Suprapubic skin (tissue), 4 donors: ENCODE measurements around the gene ACTL8. TPM values are rescaled to one million over a fixed set of nuclear protein-coding genes. Genes with fewer than 3 reads are reported as not detected.

Experiments
- DNase-seq, 2 donors: peaks; one replicate each; pipeline ENCODE4 v3.0.0-alpha.2; 2019; ENCODE audit warnings: low spot score in 2 of 2
- H3K27ac ChIP-seq: fragments of 200-600 bp; sonication (generic); one replicate; pipeline ENCODE4 v1.5.1; 2019
- H3K27me3 ChIP-seq: fragments of 200-600 bp; sonication (generic); one replicate; pipeline ENCODE4 v1.5.1; 2019
- H3K36me3 ChIP-seq: fragments of 200-600 bp; sonication (generic); one replicate; pipeline ENCODE4 v1.5.1; 2019
- H3K4me1 ChIP-seq: fragments of 200-600 bp; sonication (generic); one replicate; pipeline ENCODE4 v1.5.1; 2019
- H3K4me3 ChIP-seq: fragments of 200-600 bp; sonication (generic); one replicate; pipeline ENCODE4 v1.5.1; 2019; ENCODE audit warnings: mild to moderate bottlenecking
- H3K9me3 ChIP-seq: fragments of 200-600 bp; sonication (generic); one replicate; pipeline ENCODE4 v1.5.1; 2019
- CTCF ChIP-seq, 2 donors: fragments of 200-600 bp in 1 of 2; fragments of 450-650 bp in 1 of 2; sonication (generic) in 1 of 2; IDR thresholded peaks; one replicate each; pipeline ENCODE4 v1.5.1; 2016 to 2019; ENCODE audit warnings: antibody characterized with exemption in 2 of 2, mild to moderate bottlenecking in 1 of 2, moderate library complexity in 1 of 2
- EP300 ChIP-seq: sonication (generic); formaldehyde crosslinking; IDR thresholded peaks from one replicate; pipeline ENCODE4 v1.6.1; 2017; ENCODE audit warnings: antibody characterized with exemption
- POLR2A ChIP-seq, 2 donors: fragments of 450-650 bp; IDR thresholded peaks; one replicate each; pipeline ENCODE4 v1.6.1; 2017; ENCODE audit warnings: antibody characterized with exemption in 2 of 2, mild to moderate bottlenecking in 2 of 2, moderate library complexity in 2 of 2
- POLR2AphosphoS5 ChIP-seq, 3 donors: sonication (generic); formaldehyde crosslinking; IDR thresholded peaks; one replicate each; pipeline ENCODE4 v1.6.1; 2017; ENCODE audit warnings: antibody characterized with exemption in 3 of 3
- WGBS: methylation state at CpG from one replicate; pipeline ENCODE4 v1.1.5; 2018; 5-methylcytosine and 5-hydroxymethylcytosine counted together
- total RNA-seq, 4 donors: library from RNA; depleted of rRNA; stranded (reverse); fragments of >200 nt; gene quantifications; one replicate each; pipeline ENCODE4 v1.1.0, GENCODE V29; 2016

The ACTL8 gene
- total RNA-seq, 4 donors from 2014 or later = not detected

GRCh38 chr1:17857109-17857499 lies 102.0 kb downstream of the ACTL8 start:
- no peaks in the 10 kb centered on the region for H3K4me1 ChIP-seq
- no peaks in the 10 kb centered on the region for H3K9me3 ChIP-seq
- TF ChIP-seq POLR2A (IDR thresholded peaks at IDR 0.05) (no peak), CTCF (IDR thresholded peaks at IDR 0.05) (no peak), POLR2AphosphoS5 (IDR thresholded peaks at IDR 0.05) (no peak), EP300 (no peak)
- no peak for DNase-seq
- H3K27ac ChIP-seq = no peak overlapping the region
- peaks cover 39% of the 10 kb centered on the region for H3K27me3 ChIP-seq
- WGBS = 81% methylated on average over 4 of the region's 4 CpGs
- H3K36me3 ChIP-seq = no peaks in the 10 kb centered on the region
- H3K4me3 ChIP-seq = no peak overlapping the region

- peaks cover 39% of the 10 kb centered on the region for H3K27me3 ChIP-seq
These were observed 102.9 kb downstream of the ACTL8 start for GRCh38 chr1:17857996-17858395.

DNA sequence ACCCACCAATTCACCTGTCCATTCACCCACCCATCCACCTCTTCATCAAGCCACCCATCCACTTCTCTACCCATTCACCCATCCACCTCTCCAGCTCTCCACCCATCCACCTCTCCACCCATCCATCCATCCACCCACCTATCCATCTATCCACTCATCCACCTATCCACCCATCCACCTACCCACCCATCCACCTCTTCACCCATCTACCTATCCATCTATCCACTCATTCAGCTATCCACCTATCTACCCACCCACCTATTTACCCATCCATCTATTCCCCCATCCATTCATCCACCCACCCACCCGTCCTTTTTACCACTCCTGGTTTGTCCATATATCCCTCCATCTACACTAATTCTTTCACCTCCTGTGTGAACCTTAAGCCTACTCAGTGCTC lies 105.7 kb downstream of the ACTL8 start:
- TF ChIP-seq POLR2AphosphoS5 (IDR thresholded peaks at IDR 0.05) (no peak), POLR2A (IDR thresholded peaks at IDR 0.05) (no peak), EP300 (no peak), CTCF (IDR thresholded peaks at IDR 0.05) (no peak)
- Histone ChIP-seq H3K4me3 (no peak overlapping the region), H3K4me1 (no peaks in the 10 kb centered on the region), H3K9me3 (no peaks in the 10 kb centered on the region), H3K36me3 (no peaks in the 10 kb centered on the region), H3K27me3 (peaks cover 30% of the 10 kb centered on the region), H3K27ac (no peak overlapping the region)
- WGBS = 83% methylated on average over 1 of the region's 1 CpG
- no peak for DNase-seq

More at GRCh38 chr1:17857996-17858395, 102.9 kb downstream of the ACTL8 start:
- WGBS = 68% methylated on average over 5 of the region's 5 CpGs
- Histone ChIP-seq H3K4me3 (no peak overlapping the region), H3K4me1 (no peaks in the 10 kb centered on the region), H3K9me3 (no peaks in the 10 kb centered on the region), H3K36me3 (no peaks in the 10 kb centered on the region), H3K27ac (no peak overlapping the region)
- no peak for DNase-seq
- no peak for TF ChIP-seq POLR2A (IDR thresholded peaks at IDR 0.05)
- TF ChIP-seq EP300 = no peak
- TF ChIP-seq POLR2AphosphoS5 (IDR thresholded peaks at IDR 0.05) = no peak
- TF ChIP-seq CTCF (IDR thresholded peaks at IDR 0.05) = no peak

DNA sequence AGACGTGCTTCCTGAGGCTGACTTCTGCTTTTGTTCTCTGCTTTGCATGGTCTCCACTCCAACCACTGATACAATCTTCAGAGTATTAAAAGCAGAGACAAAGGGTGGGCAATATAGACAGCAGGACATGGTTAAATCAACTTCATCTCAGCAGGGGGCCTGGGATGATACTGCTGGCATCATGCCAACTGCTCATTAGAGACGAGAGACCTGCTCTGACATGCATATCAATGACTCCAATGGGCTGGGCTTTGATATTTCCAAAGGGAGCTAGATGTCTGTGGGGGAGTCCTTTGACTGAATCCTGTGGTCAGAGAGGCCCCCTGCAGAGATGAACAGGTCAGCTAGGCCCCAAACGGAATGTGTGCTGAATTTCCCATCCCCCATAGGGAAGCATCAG lies 106.6 kb downstream of the ACTL8 start:
- no peak for DNase-seq
- Histone ChIP-seq H3K27ac (no peak overlapping the region), H3K36me3 (no peaks in the 10 kb centered on the region), H3K9me3 (no peaks in the 10 kb centered on the region), H3K27me3 (peaks cover 22% of the 10 kb centered on the region), H3K4me1 (no peaks in the 10 kb centered on the region), H3K4me3 (no peak overlapping the region)
- TF ChIP-seq EP300 = no peak
- no peak for TF ChIP-seq POLR2A (IDR thresholded peaks at IDR 0.05)
- no peak for TF ChIP-seq POLR2AphosphoS5 (IDR thresholded peaks at IDR 0.05)
- no peak for TF ChIP-seq CTCF (IDR thresholded peaks at IDR 0.05)
- 17% methylated on average over 3 of the region's 3 CpGs for WGBS

DNA sequence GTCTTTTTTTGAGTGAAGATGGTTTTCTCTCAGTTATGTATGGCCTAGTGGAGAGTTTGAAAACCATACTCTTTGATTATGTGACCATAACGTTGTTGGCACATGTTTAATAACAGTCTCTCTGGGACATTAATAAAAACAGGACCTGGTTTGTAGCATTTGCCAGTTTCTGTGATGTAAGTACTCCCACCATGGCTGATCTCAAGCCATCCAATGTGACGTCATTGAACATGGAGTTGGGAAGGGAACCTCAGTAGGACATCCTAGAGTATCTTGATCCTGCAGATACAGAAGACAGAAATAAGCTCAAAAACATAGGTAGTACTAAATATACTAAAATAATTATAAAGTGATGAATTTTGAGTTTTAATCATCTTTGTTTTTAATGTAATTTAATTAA lies 107.0 kb downstream of the ACTL8 start:
- Histone ChIP-seq H3K27ac (no peak overlapping the region), H3K27me3 (peaks cover 22% of the 10 kb centered on the region), H3K4me1 (no peaks in the 10 kb centered on the region), H3K4me3 (no peak overlapping the region), H3K36me3 (no peaks in the 10 kb centered on the region), H3K9me3 (no peaks in the 10 kb centered on the region)
- WGBS = 70% methylated on average over 2 of the region's 2 CpGs
- TF ChIP-seq CTCF (IDR thresholded peaks at IDR 0.05) (no peak), POLR2A (IDR thresholded peaks at IDR 0.05) (no peak), POLR2AphosphoS5 (IDR thresholded peaks at IDR 0.05) (no peak), EP300 (no peak)
- DNase-seq = no peak
